ENCODE data around the gene ZBED5.

DNA sequence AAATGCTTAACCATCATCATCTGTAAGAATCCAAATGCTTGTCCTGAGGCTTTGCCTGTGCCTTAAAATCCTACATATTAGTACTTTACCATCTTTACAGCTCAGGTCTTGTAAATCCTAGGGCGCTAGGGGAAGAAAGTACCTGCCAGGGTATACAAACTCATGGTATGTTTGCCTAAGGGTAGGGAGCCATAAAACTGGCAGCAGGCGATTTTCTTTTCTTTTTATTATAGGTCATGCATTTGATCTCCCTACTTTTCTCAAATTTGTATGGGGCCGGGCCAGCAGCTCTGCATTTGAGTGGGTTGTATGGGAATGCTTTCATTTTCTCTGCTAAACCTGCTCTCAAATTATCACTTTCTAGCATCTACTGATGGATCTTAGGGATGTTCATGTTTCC, 24.0 kb upstream of the ZBED5 start:
- TF ChIP-seq, protein P1, sequence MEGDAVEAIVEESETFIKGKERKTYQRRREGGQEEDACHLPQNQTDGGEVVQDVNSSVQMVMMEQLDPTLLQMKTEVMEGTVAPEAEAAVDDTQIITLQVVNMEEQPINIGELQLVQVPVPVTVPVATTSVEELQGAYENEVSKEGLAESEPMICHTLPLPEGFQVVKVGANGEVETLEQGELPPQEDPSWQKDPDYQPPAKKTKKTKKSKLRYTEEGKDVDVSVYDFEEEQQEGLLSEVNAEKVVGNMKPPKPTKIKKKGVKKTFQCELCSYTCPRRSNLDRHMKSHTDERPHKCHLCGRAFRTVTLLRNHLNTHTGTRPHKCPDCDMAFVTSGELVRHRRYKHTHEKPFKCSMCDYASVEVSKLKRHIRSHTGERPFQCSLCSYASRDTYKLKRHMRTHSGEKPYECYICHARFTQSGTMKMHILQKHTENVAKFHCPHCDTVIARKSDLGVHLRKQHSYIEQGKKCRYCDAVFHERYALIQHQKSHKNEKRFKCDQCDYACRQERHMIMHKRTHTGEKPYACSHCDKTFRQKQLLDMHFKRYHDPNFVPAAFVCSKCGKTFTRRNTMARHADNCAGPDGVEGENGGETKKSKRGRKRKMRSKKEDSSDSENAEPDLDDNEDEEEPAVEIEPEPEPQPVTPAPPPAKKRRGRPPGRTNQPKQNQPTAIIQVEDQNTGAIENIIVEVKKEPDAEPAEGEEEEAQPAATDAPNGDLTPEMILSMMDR (IDR thresholded peaks at IDR 0.05): no peak
- TF ChIP-seq POLR2A (IDR thresholded peaks at IDR 0.05): no peak
